Osteoblast (primary cell): ENCODE measurements around the gene TGM4. TPM values are rescaled to one million over a fixed set of nuclear protein-coding genes. Genes with fewer than 3 reads are reported as not detected.

Source experiments
- DNase-seq: peaks from one replicate; pipeline ENCODE4 v3.0.0; 2011; ENCODE audit warnings: low spot score, mixed read lengths; ENCODE audit not compliant: insufficient read length; ENCODE audit errors: missing footprints
- H2AFZ ChIP-seq: 2 replicates; pipeline ENCODE4 v1.6.0; 2011; ENCODE audit warnings: mild to moderate bottlenecking, low read length
- H3K27ac ChIP-seq: 2 replicates; pipeline ENCODE4 v1.5.1; 2011; ENCODE audit warnings: mild to moderate bottlenecking, low read depth, low read length, moderate library complexity
- H3K27me3 ChIP-seq: 2 replicates; pipeline ENCODE4 v1.6.0; 2012; ENCODE audit warnings: mild to moderate bottlenecking, control low read depth, inconsistent platforms, low read length, moderate library complexity; ENCODE audit not compliant: insufficient read depth
- H3K36me3 ChIP-seq: 2 replicates; pipeline ENCODE4 v1.5.1; 2011; ENCODE audit warnings: mild to moderate bottlenecking, low read length, control low read depth, moderate library complexity; ENCODE audit not compliant: insufficient read depth
- H3K4me1 ChIP-seq: 2 replicates; pipeline ENCODE4 v1.5.1; 2011; ENCODE audit warnings: mild to moderate bottlenecking, low read length, control low read depth, moderate library complexity; ENCODE audit not compliant: insufficient read depth
- H3K4me2 ChIP-seq: 2 replicates; pipeline ENCODE4 v1.6.0; 2011; ENCODE audit warnings: mild to moderate bottlenecking, low read length; ENCODE audit not compliant: insufficient read depth
- H3K4me3 ChIP-seq: fragments of 200-600 bp; sonication (generic); 3 replicates; pipeline ENCODE4 v1.5.1; 2012; ENCODE audit warnings: mild to moderate bottlenecking, low read length, inconsistent platforms; ENCODE audit not compliant: insufficient read depth
- H3K79me2 ChIP-seq: 2 replicates; pipeline ENCODE4 v1.6.0; 2012; ENCODE audit warnings: mild to moderate bottlenecking, low read length, control low read depth, inconsistent platforms; ENCODE audit not compliant: insufficient read depth
- H3K9me3 ChIP-seq: 2 replicates; pipeline ENCODE4 v1.5.1; 2011; ENCODE audit warnings: low read depth, low read length, control low read depth
- H4K20me1 ChIP-seq: 2 replicates; pipeline ENCODE4 v1.6.0; 2012; ENCODE audit warnings: mild to moderate bottlenecking, low read length, control low read depth; ENCODE audit not compliant: insufficient read depth
- total RNA-seq: library from RNA; depleted of rRNA; stranded (reverse); fragments of >200 nt; gene quantifications from 2 replicates; pipeline ENCODE4 v1.2.3, GENCODE V29; 2012
- TF ChIP-seq, protein P1 (sequence below): IDR thresholded peaks from 2 replicates; pipeline ENCODE4 v1.5.1; 2011; ENCODE audit warnings: mild to moderate bottlenecking, low read depth, low read length, moderate library complexity; ENCODE audit errors: extremely low read depth

TGM4 gene
- total RNA-seq, 1 donor: not detected

- Histone ChIP-seq H3K9me3 (no peaks in the 10 kb centered on the region), H4K20me1 (no peaks in the 10 kb centered on the region), H3K4me1 (no peaks in the 10 kb centered on the region), H3K4me2 (no peak overlapping the region), H3K4me3 (no peak overlapping the region), H3K79me2 (no peaks in the 10 kb centered on the region), H3K27me3 (peaks cover 9% of the 10 kb centered on the region), H3K27ac (no peak overlapping the region), H3K36me3 (no peaks in the 10 kb centered on the region), H2AFZ (no peak overlapping the region)
- TF ChIP-seq, protein P1, sequence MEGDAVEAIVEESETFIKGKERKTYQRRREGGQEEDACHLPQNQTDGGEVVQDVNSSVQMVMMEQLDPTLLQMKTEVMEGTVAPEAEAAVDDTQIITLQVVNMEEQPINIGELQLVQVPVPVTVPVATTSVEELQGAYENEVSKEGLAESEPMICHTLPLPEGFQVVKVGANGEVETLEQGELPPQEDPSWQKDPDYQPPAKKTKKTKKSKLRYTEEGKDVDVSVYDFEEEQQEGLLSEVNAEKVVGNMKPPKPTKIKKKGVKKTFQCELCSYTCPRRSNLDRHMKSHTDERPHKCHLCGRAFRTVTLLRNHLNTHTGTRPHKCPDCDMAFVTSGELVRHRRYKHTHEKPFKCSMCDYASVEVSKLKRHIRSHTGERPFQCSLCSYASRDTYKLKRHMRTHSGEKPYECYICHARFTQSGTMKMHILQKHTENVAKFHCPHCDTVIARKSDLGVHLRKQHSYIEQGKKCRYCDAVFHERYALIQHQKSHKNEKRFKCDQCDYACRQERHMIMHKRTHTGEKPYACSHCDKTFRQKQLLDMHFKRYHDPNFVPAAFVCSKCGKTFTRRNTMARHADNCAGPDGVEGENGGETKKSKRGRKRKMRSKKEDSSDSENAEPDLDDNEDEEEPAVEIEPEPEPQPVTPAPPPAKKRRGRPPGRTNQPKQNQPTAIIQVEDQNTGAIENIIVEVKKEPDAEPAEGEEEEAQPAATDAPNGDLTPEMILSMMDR: no peak
- DNase-seq: no peak
Observed at GRCh38 chr3:44899683-44900367, 25.4 kb downstream of the TGM4 start.

GRCh38 chr3:44902628-44903027 is 28.2 kb downstream of the TGM4 start:
- Histone ChIP-seq H3K4me1 (no peaks in the 10 kb centered on the region), H3K27me3 (peaks cover 14% of the 10 kb centered on the region), H3K36me3 (no peaks in the 10 kb centered on the region), H3K27ac (no peak overlapping the region), H3K79me2 (no peaks in the 10 kb centered on the region), H3K4me2 (no peak overlapping the region), H3K4me3 (no peak overlapping the region), H4K20me1 (no peaks in the 10 kb centered on the region), H2AFZ (no peak overlapping the region), H3K9me3 (no peaks in the 10 kb centered on the region)
- no peak for DNase-seq
- TF ChIP-seq, protein P1: no peak

GRCh38 chr3:44903314-44903713 is 28.9 kb downstream of the TGM4 start:
- no peak overlapping the region for H3K4me3 ChIP-seq

GRCh38 chr3:44903751-44904150 is 29.3 kb downstream of the TGM4 start:
- Histone ChIP-seq H3K36me3 (no peaks in the 10 kb centered on the region), H3K79me2 (no peaks in the 10 kb centered on the region), H3K4me2 (no peak overlapping the region), H3K4me1 (no peaks in the 10 kb centered on the region), H3K27ac (no peak overlapping the region), H3K27me3 (peaks cover 10% of the 10 kb centered on the region), H3K4me3 (no peak overlapping the region), H3K9me3 (no peaks in the 10 kb centered on the region), H2AFZ (no peak overlapping the region), H4K20me1 (no peaks in the 10 kb centered on the region)
- DNase-seq: no peak
- TF ChIP-seq, protein P1: no peak

More at GRCh38 chr3:44903314-44903713, 28.9 kb downstream of the TGM4 start:
- Histone ChIP-seq H2AFZ (no peak overlapping the region), H3K9me3 (no peaks in the 10 kb centered on the region), H3K4me2 (no peak overlapping the region), H3K27ac (no peak overlapping the region), H4K20me1 (no peaks in the 10 kb centered on the region), H3K36me3 (no peaks in the 10 kb centered on the region), H3K4me1 (no peaks in the 10 kb centered on the region), H3K27me3 (peaks cover 14% of the 10 kb centered on the region), H3K79me2 (no peaks in the 10 kb centered on the region)
- DNase-seq: no peak
- TF ChIP-seq, protein P1: no peak
